ENCODE results near the gene RABGGTB. TPM values are rescaled to one million over a fixed set of nuclear protein-coding genes. Genes with fewer than 3 reads are reported as not detected.

RABGGTB gene
- total RNA-seq, 1 experiment from 2014 or later = 77.9 TPM

DNA sequence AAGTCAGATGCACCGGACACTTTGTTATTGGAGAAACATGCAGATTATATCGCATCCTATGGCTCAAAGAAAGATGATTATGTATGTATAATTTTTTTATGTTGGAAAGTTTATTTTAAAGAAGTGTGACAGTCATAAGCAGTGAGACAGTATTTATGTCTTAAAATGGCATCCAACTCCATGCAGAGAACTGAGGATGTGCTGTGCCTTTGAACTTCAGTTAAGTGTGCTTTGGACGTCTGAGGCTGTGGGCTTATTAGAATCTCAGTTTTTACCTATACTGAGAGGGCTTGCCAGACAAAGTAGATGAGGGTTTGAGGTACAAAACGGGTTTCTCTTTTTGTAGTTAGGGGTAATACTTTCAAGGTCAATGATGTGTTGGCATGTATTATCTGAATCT, 1.5 kb downstream of the RABGGTB start:
- BruUV-seq (replicated peaks) = no TSS peak
- intact Hi-C loops (cut with micrococcal nuclease; ENCODE audit: unreplicated experiment) = no loop called here

DNA sequence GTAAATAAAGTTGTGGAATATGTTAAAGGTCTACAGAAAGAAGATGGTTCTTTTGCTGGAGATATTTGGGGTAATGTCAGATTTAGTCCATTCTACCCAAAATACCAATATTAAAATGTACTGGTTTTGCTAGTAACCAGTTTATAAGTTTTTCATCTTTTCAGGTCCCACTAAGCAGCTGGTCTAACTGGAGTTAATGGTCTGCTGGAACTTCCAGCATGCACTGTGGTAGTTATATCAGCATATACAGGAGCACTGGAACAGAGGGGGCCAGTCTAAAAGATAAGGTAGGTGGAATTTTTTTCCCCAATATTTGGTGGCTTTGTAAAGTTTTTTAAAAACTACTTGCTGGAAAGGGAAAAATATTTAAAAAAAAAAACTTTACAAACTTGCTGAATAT, 3.9 kb downstream of the RABGGTB start:
- peak overlapping the region; percentile 27 to 81 for H3K4me3 ChIP-seq (ENCODE audit: low read depth in 2 of 2, low read length in 2 of 2)
- peaks cover 80% of the 10 kb centered on the region for H3K36me3 ChIP-seq (ENCODE audit: control insufficient read depth, insufficient read depth, low read length)
- TF ChIP-seq TCF7L2 (IDR thresholded peaks at IDR 0.05; ENCODE audit: low read depth, low read length) (no peak), SIN3A (IDR thresholded peaks at IDR 0.05; ENCODE audit: borderline replicate concordance, insufficient read depth, low read depth, low read length) (no peak), POLR2AphosphoS5 (IDR thresholded peaks at IDR 0.05; ENCODE audit: low read depth, low read length) (no peak)
- TF ChIP-seq, protein P1, sequence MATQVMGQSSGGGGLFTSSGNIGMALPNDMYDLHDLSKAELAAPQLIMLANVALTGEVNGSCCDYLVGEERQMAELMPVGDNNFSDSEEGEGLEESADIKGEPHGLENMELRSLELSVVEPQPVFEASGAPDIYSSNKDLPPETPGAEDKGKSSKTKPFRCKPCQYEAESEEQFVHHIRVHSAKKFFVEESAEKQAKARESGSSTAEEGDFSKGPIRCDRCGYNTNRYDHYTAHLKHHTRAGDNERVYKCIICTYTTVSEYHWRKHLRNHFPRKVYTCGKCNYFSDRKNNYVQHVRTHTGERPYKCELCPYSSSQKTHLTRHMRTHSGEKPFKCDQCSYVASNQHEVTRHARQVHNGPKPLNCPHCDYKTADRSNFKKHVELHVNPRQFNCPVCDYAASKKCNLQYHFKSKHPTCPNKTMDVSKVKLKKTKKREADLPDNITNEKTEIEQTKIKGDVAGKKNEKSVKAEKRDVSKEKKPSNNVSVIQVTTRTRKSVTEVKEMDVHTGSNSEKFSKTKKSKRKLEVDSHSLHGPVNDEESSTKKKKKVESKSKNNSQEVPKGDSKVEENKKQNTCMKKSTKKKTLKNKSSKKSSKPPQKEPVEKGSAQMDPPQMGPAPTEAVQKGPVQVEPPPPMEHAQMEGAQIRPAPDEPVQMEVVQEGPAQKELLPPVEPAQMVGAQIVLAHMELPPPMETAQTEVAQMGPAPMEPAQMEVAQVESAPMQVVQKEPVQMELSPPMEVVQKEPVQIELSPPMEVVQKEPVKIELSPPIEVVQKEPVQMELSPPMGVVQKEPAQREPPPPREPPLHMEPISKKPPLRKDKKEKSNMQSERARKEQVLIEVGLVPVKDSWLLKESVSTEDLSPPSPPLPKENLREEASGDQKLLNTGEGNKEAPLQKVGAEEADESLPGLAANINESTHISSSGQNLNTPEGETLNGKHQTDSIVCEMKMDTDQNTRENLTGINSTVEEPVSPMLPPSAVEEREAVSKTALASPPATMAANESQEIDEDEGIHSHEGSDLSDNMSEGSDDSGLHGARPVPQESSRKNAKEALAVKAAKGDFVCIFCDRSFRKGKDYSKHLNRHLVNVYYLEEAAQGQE (IDR thresholded peaks at IDR 0.05; ENCODE audit: insufficient read depth in 1 of 2, low read depth in 2 of 2, low read length in 1 of 2) = no peak
- TF ChIP-seq, protein P2, sequence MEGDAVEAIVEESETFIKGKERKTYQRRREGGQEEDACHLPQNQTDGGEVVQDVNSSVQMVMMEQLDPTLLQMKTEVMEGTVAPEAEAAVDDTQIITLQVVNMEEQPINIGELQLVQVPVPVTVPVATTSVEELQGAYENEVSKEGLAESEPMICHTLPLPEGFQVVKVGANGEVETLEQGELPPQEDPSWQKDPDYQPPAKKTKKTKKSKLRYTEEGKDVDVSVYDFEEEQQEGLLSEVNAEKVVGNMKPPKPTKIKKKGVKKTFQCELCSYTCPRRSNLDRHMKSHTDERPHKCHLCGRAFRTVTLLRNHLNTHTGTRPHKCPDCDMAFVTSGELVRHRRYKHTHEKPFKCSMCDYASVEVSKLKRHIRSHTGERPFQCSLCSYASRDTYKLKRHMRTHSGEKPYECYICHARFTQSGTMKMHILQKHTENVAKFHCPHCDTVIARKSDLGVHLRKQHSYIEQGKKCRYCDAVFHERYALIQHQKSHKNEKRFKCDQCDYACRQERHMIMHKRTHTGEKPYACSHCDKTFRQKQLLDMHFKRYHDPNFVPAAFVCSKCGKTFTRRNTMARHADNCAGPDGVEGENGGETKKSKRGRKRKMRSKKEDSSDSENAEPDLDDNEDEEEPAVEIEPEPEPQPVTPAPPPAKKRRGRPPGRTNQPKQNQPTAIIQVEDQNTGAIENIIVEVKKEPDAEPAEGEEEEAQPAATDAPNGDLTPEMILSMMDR (IDR thresholded peaks at IDR 0.05) = no peak
- no peaks in the 10 kb centered on the region for H3K9me3 ChIP-seq (ENCODE audit: control insufficient read depth, insufficient read depth, low read depth, low read length)
- intact Hi-C loops (cut with micrococcal nuclease; ENCODE audit: unreplicated experiment) = loop anchor here (2.0 kb wide), 1 partner anchor 65 kb away; the partner anchor contains the start of gene ACADM
- ChIA-PET CTCF (no interaction called here), POLR2A (interaction anchor here (0.6 to 0.8 kb wide), 2 partner anchors 59 to 61 kb away, joined by 3 to 5 read pairs; no protein-coding TSS in a partner anchor)
- no TSS peak for BruUV-seq (replicated peaks)
- ATAC-seq = no peak
- H3K4me1 ChIP-seq (ENCODE audit: control insufficient read depth, insufficient read depth, low read length) = peaks cover 39% of the 10 kb centered on the region
- DNase-seq (ENCODE audit: low read depth, low spot score) = no peak
- in situ Hi-C loops (cut with HindIII; ENCODE audit: low pct_unique_long_range_greater_than_20kb, low sequenced_read_pairs) = no loop called here
- H3K27me3 ChIP-seq (ENCODE audit: control insufficient read depth, insufficient read depth, low read length) = no peaks in the 10 kb centered on the region
- H3K27ac ChIP-seq (ENCODE audit: low read length) = peak overlapping the region; percentile 49; the same call in 1 of the 2 replicates

More for the DNA sequence above, 1.5 kb downstream of the RABGGTB start:
- Histone ChIP-seq H3K4me3 (ENCODE audit: low read depth in 2 of 2, low read length in 2 of 2) (peak overlapping the region; percentile 81 to 99), H3K27me3 (ENCODE audit: control insufficient read depth, insufficient read depth, low read length) (no peaks in the 10 kb centered on the region), H3K9me3 (ENCODE audit: control insufficient read depth, insufficient read depth, low read depth, low read length) (no peaks in the 10 kb centered on the region), H3K4me1 (ENCODE audit: control insufficient read depth, insufficient read depth, low read length) (peaks cover 39% of the 10 kb centered on the region), H3K27ac (ENCODE audit: low read length) (peak overlapping the region; percentile 100), H3K36me3 (ENCODE audit: control insufficient read depth, insufficient read depth, low read length) (peaks cover 59% of the 10 kb centered on the region)
- in situ Hi-C loops (cut with HindIII; ENCODE audit: low pct_unique_long_range_greater_than_20kb, low sequenced_read_pairs) = no loop called here
- ATAC-seq (no peak), DNase-seq (ENCODE audit: low read depth, low spot score) (no peak)
- ChIA-PET POLR2A (no interaction called here), CTCF (no interaction called here)
- TF ChIP-seq, protein P2 (IDR thresholded peaks at IDR 0.05) = no peak
- TF ChIP-seq TCF7L2 (IDR thresholded peaks at IDR 0.05; ENCODE audit: low read depth, low read length) (no peak), POLR2AphosphoS5 (IDR thresholded peaks at IDR 0.05; ENCODE audit: low read depth, low read length) (no peak), SIN3A (IDR thresholded peaks at IDR 0.05; ENCODE audit: borderline replicate concordance, insufficient read depth, low read depth, low read length) (no peak)
- TF ChIP-seq, protein P1 (IDR thresholded peaks at IDR 0.05; ENCODE audit: insufficient read depth in 1 of 2, low read depth in 2 of 2, low read length in 1 of 2) = no peak

Measured in Panc1 (cell line).